HCT116 (cell line): Measurements from ENCODE around the gene STX1B. TPM values are rescaled to one million over a fixed set of nuclear protein-coding genes. Genes with fewer than 3 reads are reported as not detected.
A peak's percentile ranks its signal among the peaks of the same experiment; 100 is the strongest.

Experiments used
- ATAC-seq: fragments of 200-7000 bp; cut with Tn5 transposase; 2 replicates; pipeline ENCODE4 v1.9.1; 2020; ENCODE audit warnings: mild to moderate bottlenecking, moderate library complexity
- BruUV-seq: library from RNA; stranded (reverse); fragments of 400-500 nt; replicated peaks from 2 replicates; lab custom pipeline; 2021; lab: Mats Ljungman, UMichigan
- CTCF ChIA-PET: fragments of 300-600 bp; sonication (Branson Sonifier 250); formaldehyde crosslinking; loops from one replicate; lab custom pipeline; 2021; ENCODE audit warnings: antibody characterized with exemption; lab: Charles Lee
- POLR2A ChIA-PET: fragments of 300-600, 350-600 bp; sonication (Branson Sonifier 250); formaldehyde crosslinking; loops from one replicate; lab custom pipeline; 2021; ENCODE audit warnings: antibody characterized with exemption; lab: Charles Lee
- RAD21 ChIA-PET, 2 experiments: fragments of 300-600 bp; sonication (Branson Sonifier 250); formaldehyde crosslinking; loops; one replicate each; lab custom pipeline; 2023; ENCODE audit warnings: low total read pairs in 2 of 2; ENCODE audit not compliant: uncharacterized antibody in 2 of 2, unreplicated experiment in 2 of 2, low non-redundant PET in 1 of 2; lab: Charles Lee
- DNase-seq: peaks from one replicate; pipeline ENCODE4 v3.0.0-alpha.2; 2010; ENCODE audit warnings: low read depth, low spot score
- H2AFZ ChIP-seq: fragments of 200-600 bp; shearing (Covaris generic), sonication (generic); 2 replicates; pipeline ENCODE4 v1.6.1; 2017; ENCODE audit warnings: low read depth, mixed run types, mixed read lengths, antibody characterized with exemption, low read length; ENCODE audit not compliant: poor library complexity, severe bottlenecking
- H3K27ac ChIP-seq: 2 replicates; pipeline ENCODE4 v1.5.1; 2012; ENCODE audit warnings: low read depth, low read length
- H3K27me3 ChIP-seq: fragments of 200-600 bp; sonication (generic); 2 replicates; pipeline ENCODE4 v1.6.1; 2016; ENCODE audit warnings: mixed run types, low read length, mixed read lengths; ENCODE audit not compliant: insufficient read depth
- H3K36me3 ChIP-seq, 2 experiments: fragments of 200-500 bp in 1 of 2; fragments of 200-600 bp in 1 of 2; sonication (Bioruptor generic) in 1 of 2; sonication (generic) in 1 of 2; 2 replicates each; pipeline versions ENCODE4 v1.5.1 to v1.6.1; 2014 to 2016; ENCODE audit warnings: low read length in 2 of 2, inconsistent platforms in 1 of 2, mixed read lengths in 1 of 2, mixed run types in 1 of 2; ENCODE audit not compliant: insufficient read depth in 2 of 2, control insufficient read depth in 1 of 2
- H3K4me1 ChIP-seq, 2 experiments: fragments of 200-600 bp in 1 of 2; sonication (generic) in 1 of 2; 2 replicates each; pipeline versions ENCODE4 v1.5.1 to v1.6.1; 2012 to 2017; ENCODE audit warnings: low read length in 2 of 2, inconsistent platforms in 1 of 2, mild to moderate bottlenecking in 1 of 2, mixed read lengths in 1 of 2, mixed run types in 1 of 2, moderate library complexity in 1 of 2; ENCODE audit not compliant: insufficient read depth in 2 of 2, control insufficient read depth in 1 of 2
- H3K4me2 ChIP-seq: fragments of 200-600 bp; sonication (generic); 2 replicates; pipeline ENCODE4 v1.6.1; 2017; ENCODE audit warnings: mixed run types, low read length, mixed read lengths
- H3K4me3 ChIP-seq, 2 experiments: fragments of 200-600 bp in 1 of 2; sonication (generic) in 1 of 2; replicated peaks in 1 of 2; 2 replicates each; pipeline ENCODE4 v1.5.1; 2011 to 2016; ENCODE audit warnings: low read length in 2 of 2, control low read depth in 1 of 2, low read depth in 1 of 2, mild to moderate bottlenecking in 1 of 2, mixed read lengths in 1 of 2, mixed run types in 1 of 2
- H3K79me2 ChIP-seq: fragments of 200-600 bp; sonication (generic); 2 replicates; pipeline ENCODE4 v1.6.1; 2017; ENCODE audit warnings: mild to moderate bottlenecking, mixed run types, low read length, moderate library complexity, mixed read lengths; ENCODE audit not compliant: insufficient read depth
- H3K9ac ChIP-seq: fragments of 200-600 bp; sonication (generic); 2 replicates; pipeline ENCODE4 v1.6.1; 2016; ENCODE audit warnings: low read length, mixed read lengths
- H3K9me2 ChIP-seq: fragments of 200-600 bp; sonication (generic), shearing (Covaris generic); 2 replicates; pipeline ENCODE4 v1.6.1; 2017; ENCODE audit warnings: mixed run types, mild to moderate bottlenecking, moderate library complexity; ENCODE audit not compliant: insufficient read depth
- H3K9me3 ChIP-seq, 2 experiments: fragments of 200-500 bp in 1 of 2; fragments of 200-600 bp in 1 of 2; sonication (Bioruptor generic) in 1 of 2; sonication (generic) in 1 of 2; 2 replicates each; pipeline ENCODE4 v1.6.1; 2014 to 2017; ENCODE audit warnings: low read length in 2 of 2, mixed read lengths in 2 of 2, inconsistent platforms in 1 of 2, low read depth in 1 of 2, mild to moderate bottlenecking in 1 of 2, mixed run types in 1 of 2, moderate library complexity in 1 of 2; ENCODE audit not compliant: control insufficient read depth in 1 of 2, insufficient read depth in 1 of 2
- H4K20me1 ChIP-seq: fragments of 200-600 bp; sonication (generic), shearing (Covaris generic); 2 replicates; pipeline ENCODE4 v1.6.1; 2017; ENCODE audit warnings: mixed run types, mild to moderate bottlenecking, moderate library complexity; ENCODE audit not compliant: insufficient read depth
- CBX3 ChIP-seq: IDR thresholded peaks from 2 replicates; pipeline ENCODE4 v1.6.1; 2012; ENCODE audit warnings: low read depth
- CEBPB ChIP-seq: IDR thresholded peaks from 2 replicates; pipeline ENCODE4 v1.6.1; 2012; ENCODE audit warnings: low read depth
- EZH2 ChIP-seq: fragments of 200-600 bp; sonication (generic); IDR thresholded peaks from 2 replicates; pipeline ENCODE4 v1.6.1; 2017; ENCODE audit warnings: antibody characterized with exemption, mixed run types
- FOSL1 ChIP-seq: IDR thresholded peaks from 2 replicates; pipeline ENCODE4 v1.6.1; 2012; ENCODE audit warnings: low read depth
- POLR2AphosphoS5 ChIP-seq: IDR thresholded peaks from 2 replicates; pipeline ENCODE4 v1.6.1; 2011; ENCODE audit warnings: mild to moderate bottlenecking, low read depth, low read length, moderate library complexity
- SIN3A ChIP-seq: IDR thresholded peaks from 2 replicates; pipeline ENCODE4 v1.6.1; 2012; ENCODE audit warnings: low read depth
- SP1 ChIP-seq: IDR thresholded peaks from 2 replicates; pipeline ENCODE4 v1.6.1; 2012; ENCODE audit warnings: low read depth
- SRF ChIP-seq: IDR thresholded peaks from 2 replicates; pipeline ENCODE4 v1.6.1; 2012; ENCODE audit warnings: low read depth
- TCF7L2 ChIP-seq: IDR thresholded peaks from 2 replicates; pipeline ENCODE4 v1.7.0; 2011; ENCODE audit warnings: borderline replicate concordance, inconsistent platforms; ENCODE audit not compliant: insufficient read depth, insufficient read length; ENCODE audit errors: extremely low read depth
- YY1 ChIP-seq: IDR thresholded peaks from 2 replicates; pipeline ENCODE4 v1.6.1; 2011; ENCODE audit warnings: low read length, low read depth, moderate library complexity, mild to moderate bottlenecking; ENCODE audit not compliant: insufficient replicate concordance; ENCODE audit errors: extremely low read depth
- ZFX ChIP-seq: fragments of 450-650 bp; IDR thresholded peaks from 2 replicates; pipeline ENCODE4 v1.6.1; 2017
- intact Hi-C: fragments of 100-400 bp; cut with micrococcal nuclease; formaldehyde crosslinking; loops from 2 replicates; pipeline ENCODE4 v1.10.0; 2022
- total RNA-seq: library from RNA; stranded (reverse); gene quantifications from one replicate; pipeline ENCODE4 v1.2.1, GENCODE V29; 2021; ENCODE audit not compliant: unreplicated experiment
- TF ChIP-seq, protein P1 (sequence below): IDR thresholded peaks from 2 replicates; pipeline ENCODE4 v1.6.1; 2012; ENCODE audit warnings: low read depth

STX1B gene
- total RNA-seq, 1 experiment from 2014 or later, result 1.6 TPM

DNA sequence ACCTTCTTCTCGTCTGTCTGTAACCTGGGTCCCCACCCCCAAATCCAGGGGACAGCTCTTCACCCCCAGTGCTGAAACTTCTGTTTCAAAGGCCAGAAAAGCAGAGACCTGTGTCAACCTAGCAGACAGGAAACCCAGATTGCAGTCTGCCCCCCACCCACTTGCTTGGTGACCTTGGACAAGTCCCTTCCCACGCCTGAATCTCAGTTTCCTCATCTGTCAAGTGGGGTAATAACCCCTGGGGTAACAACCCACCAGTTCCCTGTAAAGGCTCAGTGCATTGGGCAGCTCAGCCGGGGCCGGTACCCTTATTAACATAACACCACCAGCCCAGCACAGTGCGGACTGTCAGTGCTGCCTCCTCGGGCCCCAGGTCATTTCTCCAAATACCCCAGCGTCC, 1.3 kb downstream of the STX1B start (continued):
- no peak for TF ChIP-seq POLR2AphosphoS5
- no peak for TF ChIP-seq CBX3

DNA sequence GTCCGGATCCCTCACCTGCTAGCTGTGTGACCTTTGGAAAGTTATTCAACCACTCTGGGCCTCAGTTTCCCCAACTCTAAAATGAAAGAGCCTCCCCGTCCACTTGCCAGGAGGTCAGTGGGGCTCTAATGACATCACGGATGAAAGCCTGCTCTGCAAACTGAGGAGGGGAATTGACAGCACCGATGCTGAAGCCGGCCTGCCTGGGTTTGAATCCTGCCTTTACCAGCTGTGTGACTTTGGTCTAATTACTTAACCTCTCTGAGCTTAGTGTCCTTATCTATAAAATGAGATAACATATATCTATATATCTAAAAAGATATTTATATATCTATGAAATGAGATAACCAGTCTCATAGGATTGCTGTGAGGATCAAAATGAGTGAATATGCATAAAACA, 1.9 kb downstream of the STX1B start:
- CTCF ChIA-PET, result no interaction called here
- H3K9me3 ChIP-seq, result no peaks in the 10 kb centered on the region
- peaks cover 7% of the 10 kb centered on the region; the same call in 1 of the 2 replicates for H3K27me3 ChIP-seq
- H3K4me2 ChIP-seq, result peak overlapping the region; percentile 4; the same call in 1 of the 2 replicates
- no peak for DNase-seq
- no peak overlapping the region for H3K27ac ChIP-seq
- no peaks in the 10 kb centered on the region for H3K9me2 ChIP-seq
- H3K4me3 ChIP-seq, result no peak overlapping the region
- TF ChIP-seq SRF, result no peak
- H3K9ac ChIP-seq, result no peak overlapping the region
- H3K79me2 ChIP-seq, result no peaks in the 10 kb centered on the region
- H2AFZ ChIP-seq, result no peak overlapping the region
- H4K20me1 ChIP-seq, result no peaks in the 10 kb centered on the region
- intact Hi-C loops, result no loop called here
- POLR2A ChIA-PET, result no interaction called here
- H3K36me3 ChIP-seq, result no peaks in the 10 kb centered on the region
- BruUV-seq, result no TSS peak
- RAD21 ChIA-PET, result no interaction called here
- no peak for ATAC-seq
- peaks cover 0 to 8% of the 10 kb centered on the region in 2 experiments; a peak in 2 of 4 replicates for H3K4me1 ChIP-seq

DNA sequence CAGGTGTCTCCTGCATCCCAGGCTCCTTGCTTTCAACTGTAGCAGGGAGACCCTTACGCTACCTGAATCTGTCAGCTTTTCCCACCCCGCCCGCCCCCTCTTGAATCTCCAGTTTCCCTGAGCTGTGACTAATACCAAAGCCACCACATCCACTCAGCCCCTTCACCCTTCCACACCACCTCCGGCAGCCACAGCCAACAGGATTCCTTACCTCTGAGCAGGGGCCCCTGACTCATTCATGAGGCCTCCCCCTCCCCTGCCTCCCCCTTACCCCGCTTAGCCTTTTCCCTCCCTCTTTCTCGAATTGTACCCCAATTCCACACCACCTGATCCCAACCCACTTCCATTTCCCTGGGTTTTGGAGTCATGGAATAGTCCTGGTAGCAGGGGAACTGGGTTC, 2.3 kb downstream of the STX1B start:
- POLR2A ChIA-PET, result no interaction called here

More for the DNA sequence above, 2.3 kb downstream of the STX1B start:
- DNase-seq (no peak), ATAC-seq (no peak; the same call in 1 of the 2 replicates)
- H3K27me3 ChIP-seq, result peaks cover 7% of the 10 kb centered on the region; the same call in 1 of the 2 replicates
- peak overlapping the region; percentile 4; the same call in 1 of the 2 replicates for H3K4me2 ChIP-seq
- no peaks in the 10 kb centered on the region for H3K36me3 ChIP-seq
- H3K9ac ChIP-seq, result no peak overlapping the region
- no peak overlapping the region for H2AFZ ChIP-seq
- no peaks in the 10 kb centered on the region for H3K9me2 ChIP-seq
- H3K4me1 ChIP-seq, result peaks cover 0 to 8% of the 10 kb centered on the region in 2 experiments; a peak in 2 of 4 replicates
- no peak overlapping the region for H3K27ac ChIP-seq
- no TSS peak for BruUV-seq
- TF ChIP-seq CEBPB (no peak), TCF7L2 (no peak), FOSL1 (no peak), SIN3A (no peak), EZH2 (no peak), SP1 (no peak), YY1 (no peak), ZFX (no peak), CBX3 (no peak)
- TF ChIP-seq, protein P1, sequence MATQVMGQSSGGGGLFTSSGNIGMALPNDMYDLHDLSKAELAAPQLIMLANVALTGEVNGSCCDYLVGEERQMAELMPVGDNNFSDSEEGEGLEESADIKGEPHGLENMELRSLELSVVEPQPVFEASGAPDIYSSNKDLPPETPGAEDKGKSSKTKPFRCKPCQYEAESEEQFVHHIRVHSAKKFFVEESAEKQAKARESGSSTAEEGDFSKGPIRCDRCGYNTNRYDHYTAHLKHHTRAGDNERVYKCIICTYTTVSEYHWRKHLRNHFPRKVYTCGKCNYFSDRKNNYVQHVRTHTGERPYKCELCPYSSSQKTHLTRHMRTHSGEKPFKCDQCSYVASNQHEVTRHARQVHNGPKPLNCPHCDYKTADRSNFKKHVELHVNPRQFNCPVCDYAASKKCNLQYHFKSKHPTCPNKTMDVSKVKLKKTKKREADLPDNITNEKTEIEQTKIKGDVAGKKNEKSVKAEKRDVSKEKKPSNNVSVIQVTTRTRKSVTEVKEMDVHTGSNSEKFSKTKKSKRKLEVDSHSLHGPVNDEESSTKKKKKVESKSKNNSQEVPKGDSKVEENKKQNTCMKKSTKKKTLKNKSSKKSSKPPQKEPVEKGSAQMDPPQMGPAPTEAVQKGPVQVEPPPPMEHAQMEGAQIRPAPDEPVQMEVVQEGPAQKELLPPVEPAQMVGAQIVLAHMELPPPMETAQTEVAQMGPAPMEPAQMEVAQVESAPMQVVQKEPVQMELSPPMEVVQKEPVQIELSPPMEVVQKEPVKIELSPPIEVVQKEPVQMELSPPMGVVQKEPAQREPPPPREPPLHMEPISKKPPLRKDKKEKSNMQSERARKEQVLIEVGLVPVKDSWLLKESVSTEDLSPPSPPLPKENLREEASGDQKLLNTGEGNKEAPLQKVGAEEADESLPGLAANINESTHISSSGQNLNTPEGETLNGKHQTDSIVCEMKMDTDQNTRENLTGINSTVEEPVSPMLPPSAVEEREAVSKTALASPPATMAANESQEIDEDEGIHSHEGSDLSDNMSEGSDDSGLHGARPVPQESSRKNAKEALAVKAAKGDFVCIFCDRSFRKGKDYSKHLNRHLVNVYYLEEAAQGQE, result no peak
- no peak overlapping the region for H3K4me3 ChIP-seq
- H3K79me2 ChIP-seq, result no peaks in the 10 kb centered on the region
- H3K9me3 ChIP-seq, result no peaks in the 10 kb centered on the region
- RAD21 ChIA-PET, result no interaction called here
- CTCF ChIA-PET, result no interaction called here
- no peaks in the 10 kb centered on the region for H4K20me1 ChIP-seq
- intact Hi-C loops, result no loop called here
